Measurements from ENCODE around the gene RSPO4.

DNA sequence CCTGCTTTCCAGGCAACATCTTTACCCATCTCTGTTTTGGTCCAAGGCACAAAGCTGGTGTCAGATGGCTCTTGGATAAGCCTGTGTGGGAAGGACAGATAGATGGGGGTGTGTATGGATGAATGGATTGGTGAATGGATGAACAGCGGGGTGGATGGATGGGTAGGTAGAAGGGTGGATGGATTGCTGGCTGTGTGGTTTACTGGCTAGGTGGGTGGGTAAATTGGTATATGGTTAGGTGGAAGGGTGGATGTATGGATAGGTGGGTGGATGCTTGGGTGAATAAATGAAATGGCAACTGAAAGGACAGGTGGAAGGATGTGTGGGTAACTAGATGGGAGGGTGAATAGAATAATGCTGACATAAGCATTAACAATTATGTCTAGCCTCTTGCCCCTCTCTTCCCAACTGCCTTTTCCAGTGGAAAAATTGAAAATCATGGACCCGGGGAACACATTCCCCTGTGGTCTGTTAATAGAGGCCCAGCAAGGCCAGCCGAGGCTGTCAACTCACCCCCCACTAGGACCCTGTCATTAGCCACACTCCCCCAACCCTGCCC, 43.8 kb upstream of the RSPO4 start:
- no peak for TF ChIP-seq CTCF (IDR thresholded peaks at IDR 0.05 in 4 of 5, conservative IDR thresholded peaks at IDR 0.05 in 1 of 5)
- no peak for TF ChIP-seq POLR2A (IDR thresholded peaks at IDR 0.05)
